HepG2 (cell line): ENCODE data around the gene RNU7-1. TPM values are rescaled to one million over a fixed set of nuclear protein-coding genes. Genes with fewer than 3 reads are reported as not detected.

Experiments
- AKNA ChIP-seq: sonication (generic); formaldehyde crosslinking; IDR thresholded peaks from 2 replicates; pipeline ENCODE4 v1.4.0; 2020; ENCODE audit warnings: missing genetic modification reagents, borderline replicate concordance
- ESRRA ChIP-seq: sonication (generic); formaldehyde crosslinking; IDR thresholded peaks from 2 replicates; pipeline ENCODE4 v1.5.1; 2020; ENCODE audit warnings: mild to moderate bottlenecking, low read depth, missing genetic modification reagents
- HNRNPH1 ChIP-seq: fragments of 200-400 bp; formaldehyde crosslinking; optimal IDR thresholded peaks from 2 replicates; pipeline ENCODE3; 2017; ENCODE audit warnings: mild to moderate bottlenecking, low read depth, low read length
- JARID2 ChIP-seq: sonication (generic); formaldehyde crosslinking; IDR thresholded peaks from 2 replicates; pipeline ENCODE4 v1.8.1; 2023; ENCODE audit warnings: missing genetic modification reagents, inconsistent platforms; ENCODE audit not compliant: insufficient replicate concordance
- NFIC ChIP-seq: IDR thresholded peaks from 2 replicates; pipeline ENCODE4 v1.6.1; 2012; ENCODE audit warnings: mild to moderate bottlenecking, low read length, inconsistent platforms
- PATZ1 ChIP-seq: sonication (generic); formaldehyde crosslinking; IDR thresholded peaks from 2 replicates; pipeline ENCODE4 v1.4.0; 2020; ENCODE audit warnings: missing genetic modification reagents
- PRDM15 ChIP-seq: sonication (generic); formaldehyde crosslinking; IDR thresholded peaks from 2 replicates; pipeline ENCODE4 v1.4.0; 2020; ENCODE audit warnings: missing genetic modification reagents
- PRPF4 ChIP-seq: fragments of 200-400 bp; formaldehyde crosslinking; IDR thresholded peaks from 2 replicates; pipeline ENCODE4 v1.6.1; 2016; ENCODE audit warnings: low read length, low read depth; ENCODE audit not compliant: poor library complexity, severe bottlenecking
- SETDB1 ChIP-seq: sonication (generic); formaldehyde crosslinking; IDR thresholded peaks from 2 replicates; pipeline ENCODE4 v1.5.1; 2020; ENCODE audit warnings: missing genetic modification reagents, mild to moderate bottlenecking, borderline replicate concordance
- SP2 ChIP-seq: sonication (generic); formaldehyde crosslinking; IDR thresholded peaks from 2 replicates; pipeline ENCODE4 v1.5.1; 2020; ENCODE audit warnings: mild to moderate bottlenecking, missing genetic modification reagents
- SSRP1 ChIP-seq: IDR thresholded peaks from 2 replicates; pipeline ENCODE4 v1.6.1; 2016; ENCODE audit warnings: control low read depth
- ZFP41 ChIP-seq: sonication (generic); formaldehyde crosslinking; IDR thresholded peaks from 2 replicates; pipeline ENCODE4 v1.4.0; 2020; ENCODE audit warnings: mild to moderate bottlenecking, missing genetic modification reagents, borderline replicate concordance
- ZGPAT ChIP-seq: IDR thresholded peaks from 2 replicates; pipeline ENCODE4 v1.6.1; 2016; ENCODE audit warnings: mild to moderate bottlenecking
- ZSCAN31 ChIP-seq: sonication (generic); formaldehyde crosslinking; IDR thresholded peaks from 2 replicates; pipeline ENCODE4 v1.5.0; 2020; ENCODE audit warnings: low read depth, mild to moderate bottlenecking, missing genetic modification reagents
- polyA plus RNA-seq, 8 experiments: library from polyadenylated mRNA; depleted of rRNA in 3 of 8; stranded (reverse) in 7 of 8; unstranded in 1 of 8; fragments of >200 nt; fragmentation: Illumina TruSeq in 4 of 8; extraction: Trizol in 4 of 8; gene quantifications; 2 replicates each; pipeline versions ENCODE4 v1.2.1 to v1.2.3, GENCODE V29; 2011 to 2016; ENCODE audit warnings: low read depth in 4 of 8, missing spikeins in 1 of 8, mixed read lengths in 1 of 8; ENCODE audit not compliant: insufficient read depth in 1 of 8
- total RNA-seq, 5 experiments: library from RNA; depleted of rRNA; stranded (reverse); fragments of >200 nt; fragmentation: Illumina TruSeq; extraction: Trizol; gene quantifications; 2 replicates each; pipeline ENCODE4 v1.2.3, GENCODE V29; 2016; ENCODE audit warnings: low read depth in 1 of 5

The RNU7-1 gene
- total and polyA plus RNA-seq, 2 of the 13 experiments (the other 11 are each of a cell fraction or from before 2014, with no cell fraction given): not detected

GRCh38 chr12:6925540-6926279 is 17.9 kb upstream of the RNU7-1 start (continued):
- TF ChIP-seq ZGPAT (CRISPR knock-in tag): peak; percentile 36; the same call in 1 of the 2 replicates
- peak; percentile 28; the same call in 1 of the 2 replicates for TF ChIP-seq PATZ1
- TF ChIP-seq JARID2: no peak
- TF ChIP-seq ZFP41 (CRISPR knock-in tag): no peak
- TF ChIP-seq PRDM15 (CRISPR knock-in tag): peak; percentile 99
- peak; percentile 26 for TF ChIP-seq HNRNPH1
- no peak for TF ChIP-seq AKNA (CRISPR knock-in tag)
- no peak for TF ChIP-seq SP2 (CRISPR knock-in tag)
- TF ChIP-seq PRPF4: no peak
- TF ChIP-seq SETDB1 (CRISPR knock-in tag): no peak
- no peak for TF ChIP-seq NFIC
- no peak for TF ChIP-seq SSRP1 (CRISPR knock-in tag)
- TF ChIP-seq ESRRA (CRISPR knock-in tag): no peak
- TF ChIP-seq ZSCAN31 (CRISPR knock-in tag): no peak
